Suppressor macrophage treated with lipopolysaccharide for 1 hour (primary cell): ENCODE data around the gene ARHGEF26.

ENCODE experiments used
- DNase-seq, 3 donors: peaks; one replicate each; pipeline ENCODE4 v3.0.0-alpha.2; 2020 to 2022

ARHGEF26 gene

GRCh38 chr3:154164387-154164786 is 43.2 kb downstream of the ARHGEF26 start:
- no peak for DNase-seq

GRCh38 chr3:154168998-154169795 is 48.0 kb downstream of the ARHGEF26 start:
- no peak for DNase-seq

- no peak for DNase-seq
Measured at GRCh38 chr3:154169796-154170110, 48.6 kb downstream of the ARHGEF26 start.

- no peak for DNase-seq
Measured at GRCh38 chr3:154170300-154170699, 49.1 kb downstream of the ARHGEF26 start.

- no peak for DNase-seq
Measured at GRCh38 chr3:154175041-154175440, 53.9 kb downstream of the ARHGEF26 start.

- no peak for DNase-seq
Measured at GRCh38 chr3:154176036-154176435, 54.8 kb downstream of the ARHGEF26 start.

- no peak for DNase-seq
Measured at GRCh38 chr3:154177406-154177805, 56.2 kb downstream of the ARHGEF26 start.

- peak; percentile 80 to 85 (median 82) for DNase-seq
Measured at GRCh38 chr3:154178172-154178571, 57.0 kb downstream of the ARHGEF26 start.

GRCh38 chr3:154180836-154181691 is 59.9 kb downstream of the ARHGEF26 start:
- DNase-seq = no peak

GRCh38 chr3:154182322-154182922 is 61.2 kb downstream of the ARHGEF26 start:
- DNase-seq = no peak

GRCh38 chr3:154182975-154183374 is 61.8 kb downstream of the ARHGEF26 start:
- no peak for DNase-seq

GRCh38 chr3:154184582-154184981 is 63.4 kb downstream of the ARHGEF26 start:
- DNase-seq = no peak

- no peak for DNase-seq
Measured at GRCh38 chr3:154188437-154188836, 67.2 kb downstream of the ARHGEF26 start.

GRCh38 chr3:154188846-154189245 is 67.7 kb downstream of the ARHGEF26 start:
- peak in 2 of 3 donors; percentile 1 to 12 for DNase-seq

- no peak for DNase-seq
Measured at GRCh38 chr3:154191520-154191919, 70.3 kb downstream of the ARHGEF26 start.

- no peak for DNase-seq
Measured at GRCh38 chr3:154192225-154192624, 71.0 kb downstream of the ARHGEF26 start.

- no peak for DNase-seq
Measured at GRCh38 chr3:154193000-154193615, 71.9 kb downstream of the ARHGEF26 start.

- DNase-seq = no peak
Measured at GRCh38 chr3:154194877-154195276, 73.7 kb downstream of the ARHGEF26 start.

GRCh38 chr3:154195620-154196356 is 74.6 kb downstream of the ARHGEF26 start:
- no peak for DNase-seq

GRCh38 chr3:154197751-154198150 is 76.6 kb downstream of the ARHGEF26 start:
- DNase-seq = no peak

GRCh38 chr3:154209499-154209898 is 88.3 kb downstream of the ARHGEF26 start:
- no peak for DNase-seq

GRCh38 chr3:154210986-154211385 is 89.8 kb downstream of the ARHGEF26 start:
- DNase-seq = no peak

- DNase-seq = no peak
Measured at GRCh38 chr3:154214306-154214705, 93.1 kb downstream of the ARHGEF26 start.
